Breast epithelium (tissue), 3 donors: ENCODE results near the gene ROS1.

Experiments
- POLR2A ChIP-seq: fragments of 450-650 bp; IDR thresholded peaks from one replicate; pipeline ENCODE4 v1.6.1; 2016; ENCODE audit warnings: antibody characterized with exemption, mild to moderate bottlenecking, moderate library complexity
- TF ChIP-seq, protein P1 (sequence below), 3 donors: fragments of 450-650 bp; IDR thresholded peaks; one replicate each; pipeline ENCODE4 v1.5.1; 2016 to 2017; ENCODE audit warnings: antibody characterized with exemption in 3 of 3, mild to moderate bottlenecking in 3 of 3, moderate library complexity in 3 of 3

DNA sequence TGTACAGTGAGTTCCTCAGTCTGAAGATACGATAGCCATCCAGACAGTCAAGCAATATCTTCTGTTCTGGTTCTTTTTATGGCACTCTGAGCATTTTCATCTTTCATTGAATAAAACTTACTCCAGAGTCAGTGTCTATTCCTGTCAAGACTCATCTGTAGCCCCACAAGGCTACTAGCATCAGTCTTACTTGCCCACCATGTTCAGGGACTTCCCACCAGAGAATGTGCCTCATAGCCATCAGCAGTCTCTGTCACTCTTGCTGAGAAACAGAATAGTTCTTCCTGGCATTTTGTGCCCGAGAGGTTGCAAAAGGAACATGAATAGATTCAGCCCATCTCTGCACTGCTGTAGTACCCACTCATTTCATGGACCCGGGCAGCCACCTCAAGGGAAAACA is 44.0 kb upstream of the ROS1 start:
- TF ChIP-seq, protein P1, sequence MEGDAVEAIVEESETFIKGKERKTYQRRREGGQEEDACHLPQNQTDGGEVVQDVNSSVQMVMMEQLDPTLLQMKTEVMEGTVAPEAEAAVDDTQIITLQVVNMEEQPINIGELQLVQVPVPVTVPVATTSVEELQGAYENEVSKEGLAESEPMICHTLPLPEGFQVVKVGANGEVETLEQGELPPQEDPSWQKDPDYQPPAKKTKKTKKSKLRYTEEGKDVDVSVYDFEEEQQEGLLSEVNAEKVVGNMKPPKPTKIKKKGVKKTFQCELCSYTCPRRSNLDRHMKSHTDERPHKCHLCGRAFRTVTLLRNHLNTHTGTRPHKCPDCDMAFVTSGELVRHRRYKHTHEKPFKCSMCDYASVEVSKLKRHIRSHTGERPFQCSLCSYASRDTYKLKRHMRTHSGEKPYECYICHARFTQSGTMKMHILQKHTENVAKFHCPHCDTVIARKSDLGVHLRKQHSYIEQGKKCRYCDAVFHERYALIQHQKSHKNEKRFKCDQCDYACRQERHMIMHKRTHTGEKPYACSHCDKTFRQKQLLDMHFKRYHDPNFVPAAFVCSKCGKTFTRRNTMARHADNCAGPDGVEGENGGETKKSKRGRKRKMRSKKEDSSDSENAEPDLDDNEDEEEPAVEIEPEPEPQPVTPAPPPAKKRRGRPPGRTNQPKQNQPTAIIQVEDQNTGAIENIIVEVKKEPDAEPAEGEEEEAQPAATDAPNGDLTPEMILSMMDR (IDR thresholded peaks at IDR 0.05) = no peak
- no peak for TF ChIP-seq POLR2A
